ENCODE results near the gene RAB17.

Gene RAB17

DNA sequence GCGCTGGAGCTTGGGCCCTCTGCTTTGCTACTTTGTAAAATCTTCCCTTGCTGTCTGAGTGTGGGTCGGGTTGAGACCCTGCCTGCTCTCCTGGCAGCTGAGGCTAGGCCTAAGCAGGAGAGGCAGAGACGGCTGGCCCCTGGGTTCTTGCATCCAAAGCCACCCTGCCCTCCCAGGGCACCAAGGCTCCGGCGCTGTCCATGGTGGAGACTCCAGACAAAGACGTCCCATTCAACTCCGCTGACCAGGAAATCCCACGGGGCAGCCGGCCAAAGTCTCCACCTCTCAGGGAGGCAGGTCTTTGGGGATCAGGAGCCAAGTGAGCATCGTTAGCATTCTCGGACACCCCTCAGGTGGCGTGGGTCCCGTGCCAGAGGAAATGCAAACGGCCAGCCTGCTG, 26.7 kb downstream of the RAB17 start:
- no peak overlapping the region for H3K4me3 ChIP-seq (ENCODE audit: low read depth, low read length)
- TF ChIP-seq, protein P1, sequence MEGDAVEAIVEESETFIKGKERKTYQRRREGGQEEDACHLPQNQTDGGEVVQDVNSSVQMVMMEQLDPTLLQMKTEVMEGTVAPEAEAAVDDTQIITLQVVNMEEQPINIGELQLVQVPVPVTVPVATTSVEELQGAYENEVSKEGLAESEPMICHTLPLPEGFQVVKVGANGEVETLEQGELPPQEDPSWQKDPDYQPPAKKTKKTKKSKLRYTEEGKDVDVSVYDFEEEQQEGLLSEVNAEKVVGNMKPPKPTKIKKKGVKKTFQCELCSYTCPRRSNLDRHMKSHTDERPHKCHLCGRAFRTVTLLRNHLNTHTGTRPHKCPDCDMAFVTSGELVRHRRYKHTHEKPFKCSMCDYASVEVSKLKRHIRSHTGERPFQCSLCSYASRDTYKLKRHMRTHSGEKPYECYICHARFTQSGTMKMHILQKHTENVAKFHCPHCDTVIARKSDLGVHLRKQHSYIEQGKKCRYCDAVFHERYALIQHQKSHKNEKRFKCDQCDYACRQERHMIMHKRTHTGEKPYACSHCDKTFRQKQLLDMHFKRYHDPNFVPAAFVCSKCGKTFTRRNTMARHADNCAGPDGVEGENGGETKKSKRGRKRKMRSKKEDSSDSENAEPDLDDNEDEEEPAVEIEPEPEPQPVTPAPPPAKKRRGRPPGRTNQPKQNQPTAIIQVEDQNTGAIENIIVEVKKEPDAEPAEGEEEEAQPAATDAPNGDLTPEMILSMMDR (IDR thresholded peaks at IDR 0.05; ENCODE audit: insufficient read depth, low read length, missing control alignments): no peak
- POLR2A ChIA-PET: no interaction called here
- no peak for DNase-seq (ENCODE audit: low read depth, low spot score)
- CTCF ChIA-PET: interaction anchor here (1.0 to 4.0 kb wide), 4 partner anchors 9 to 182 kb away, joined by 3 to 45 read pairs (median 8); no protein-coding TSS in a partner anchor

DNA sequence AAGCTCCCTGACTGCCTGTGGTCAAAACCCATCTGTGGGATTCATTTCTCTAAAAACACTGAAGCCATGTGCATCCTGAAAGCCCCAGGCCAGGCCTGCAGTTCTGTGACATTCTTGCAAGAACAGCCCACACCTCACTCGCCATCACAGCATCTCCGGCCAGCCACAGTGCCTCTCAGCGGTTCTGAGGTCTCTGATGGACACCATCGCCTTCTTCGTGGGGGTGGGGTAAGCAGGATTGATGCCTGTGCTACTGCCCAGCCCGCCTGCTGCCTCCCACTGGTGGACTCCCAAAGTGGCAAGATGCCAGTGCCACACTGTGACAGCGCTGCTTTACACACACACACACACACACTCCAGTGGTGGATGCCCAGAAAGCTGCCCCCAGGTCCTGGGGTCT, 29.3 kb downstream of the RAB17 start:
- DNase-seq (ENCODE audit: low read depth, low spot score): no peak
- ChIA-PET CTCF (interaction anchor here (1.5 to 4.0 kb wide), 3 partner anchors 10 to 48 kb away, joined by 7 to 45 read pairs (median 9); no protein-coding TSS in a partner anchor), POLR2A (no interaction called here)
- no peak overlapping the region for H3K4me3 ChIP-seq (ENCODE audit: low read depth, low read length)
- TF ChIP-seq, protein P1 (IDR thresholded peaks at IDR 0.05; ENCODE audit: insufficient read depth, low read length, missing control alignments): no peak

DNA sequence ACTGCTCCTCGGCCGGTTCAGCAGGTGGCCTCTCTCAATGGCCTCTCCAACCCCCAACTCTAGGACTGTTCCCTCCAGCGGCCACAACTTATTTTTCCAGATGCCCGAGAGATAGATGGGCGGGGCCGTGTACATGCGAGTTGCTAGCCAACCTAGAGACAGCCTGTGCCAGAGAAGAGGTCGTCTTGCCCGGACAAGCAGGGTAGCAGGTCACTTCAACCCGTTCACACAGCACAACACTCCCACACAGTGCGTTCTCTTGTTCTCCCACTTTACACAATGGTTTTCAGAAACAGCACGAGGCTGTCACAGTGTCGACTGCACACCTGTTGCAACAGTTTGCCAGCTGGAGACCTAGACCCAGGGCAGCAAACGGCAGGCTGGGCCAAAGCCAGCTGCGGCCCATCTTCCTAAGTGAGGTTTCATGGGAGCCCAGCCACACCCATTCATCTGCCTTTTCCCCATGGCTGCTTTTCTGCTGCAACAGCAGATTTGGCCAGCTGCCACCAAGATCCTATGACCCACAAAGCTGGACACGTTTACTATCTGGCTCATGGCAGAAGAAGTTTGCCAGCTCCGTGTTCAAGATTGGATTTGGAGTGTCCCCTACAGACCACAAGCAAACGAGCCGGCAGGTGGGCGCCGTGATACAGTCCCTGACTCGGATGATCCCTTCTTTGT, 31.4 kb downstream of the RAB17 start:
- DNase-seq (ENCODE audit: low read depth, low spot score): no peak
- POLR2A ChIA-PET: no interaction called here
- TF ChIP-seq, protein P1 (IDR thresholded peaks at IDR 0.05; ENCODE audit: insufficient read depth, low read length, missing control alignments): no peak
- no peak overlapping the region for H3K4me3 ChIP-seq (ENCODE audit: low read depth, low read length)
- CTCF ChIA-PET: interaction anchor here (1.0 to 1.7 kb wide), 4 partner anchors 13 to 466 kb away, joined by 3 to 12 read pairs (median 5); no protein-coding TSS in a partner anchor

DNA sequence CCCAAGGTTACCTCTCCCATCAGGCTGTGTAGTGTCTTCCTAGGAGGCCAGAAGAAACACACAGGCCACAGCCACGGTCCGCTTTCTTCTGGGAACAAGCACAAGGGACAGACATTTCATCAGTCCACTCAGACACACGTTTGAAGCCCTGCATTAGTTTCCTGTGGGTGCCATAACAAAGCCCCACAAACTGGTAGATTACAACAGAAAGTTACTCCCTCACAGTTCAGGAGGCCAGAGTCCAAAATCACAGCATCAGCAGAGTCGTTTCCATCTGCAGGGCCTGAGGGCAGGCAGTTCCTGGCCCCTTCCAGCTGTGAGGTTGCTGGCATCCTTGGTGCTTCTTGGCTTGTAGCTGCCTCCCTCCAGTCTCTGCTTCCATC, 32.9 kb downstream of the RAB17 start:
- ChIA-PET POLR2A (no interaction called here), CTCF (interaction anchor here (0.7 to 1.7 kb wide), 4 partner anchors 14 to 87 kb away, joined by 3 to 11 read pairs (median 4); no protein-coding TSS in a partner anchor)
- no peak overlapping the region for H3K4me3 ChIP-seq (ENCODE audit: low read depth, low read length)
- TF ChIP-seq, protein P1 (IDR thresholded peaks at IDR 0.05; ENCODE audit: insufficient read depth, low read length, missing control alignments): no peak
- DNase-seq (ENCODE audit: low read depth, low spot score): no peak

DNA sequence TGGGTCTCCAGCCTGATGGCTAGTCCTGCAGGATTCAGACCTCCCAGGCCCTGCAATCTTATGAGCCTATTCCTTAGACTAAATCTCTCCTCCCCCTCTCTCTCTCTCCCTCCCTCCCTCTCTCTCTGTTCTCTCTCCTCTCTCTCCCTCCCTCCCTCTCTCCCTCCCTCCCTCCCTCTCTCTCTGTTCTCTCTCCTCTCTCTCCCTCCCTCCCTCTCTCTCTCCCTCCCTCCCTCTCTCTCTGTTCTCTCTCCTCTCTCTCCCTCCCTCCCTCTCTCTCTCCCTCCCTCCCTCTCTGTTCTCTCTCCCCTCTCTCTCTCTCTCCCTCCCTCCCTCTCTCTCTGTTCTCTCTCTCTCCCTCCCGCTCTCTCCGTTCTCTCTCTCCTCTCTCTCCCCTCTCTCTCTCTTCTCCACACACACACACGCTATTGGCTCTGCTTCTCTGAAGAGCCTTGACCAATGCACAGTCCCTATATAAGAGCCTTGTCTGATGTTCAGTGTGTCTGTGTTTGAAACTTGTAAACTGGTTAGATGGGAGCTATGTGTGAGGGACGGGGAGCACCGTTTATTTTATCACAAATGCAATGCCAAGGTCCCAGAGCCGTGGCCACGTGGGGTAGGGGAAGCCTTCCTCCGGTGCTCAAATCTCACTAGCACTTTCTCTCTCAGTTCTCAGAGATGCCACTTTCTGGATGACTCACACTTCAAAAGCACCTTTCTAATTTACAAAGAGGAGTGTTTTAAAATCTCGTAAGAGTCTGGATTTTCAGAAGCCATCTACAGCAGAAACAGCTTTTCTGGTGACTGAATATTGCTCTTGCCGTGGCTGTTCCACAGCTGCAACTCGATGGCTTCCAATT, 33.5 kb downstream of the RAB17 start:
- CTCF ChIA-PET: interaction anchor here (0.7 to 3.2 kb wide), 4 partner anchors 15 to 45 kb away, joined by 3 to 20 read pairs (median 8); no protein-coding TSS in a partner anchor
- TF ChIP-seq, protein P1 (IDR thresholded peaks at IDR 0.05; ENCODE audit: insufficient read depth, low read length, missing control alignments): no peak
- no peak for DNase-seq (ENCODE audit: low read depth, low spot score)
- POLR2A ChIA-PET: no interaction called here
- no peak overlapping the region for H3K4me3 ChIP-seq (ENCODE audit: low read depth, low read length)

DNA sequence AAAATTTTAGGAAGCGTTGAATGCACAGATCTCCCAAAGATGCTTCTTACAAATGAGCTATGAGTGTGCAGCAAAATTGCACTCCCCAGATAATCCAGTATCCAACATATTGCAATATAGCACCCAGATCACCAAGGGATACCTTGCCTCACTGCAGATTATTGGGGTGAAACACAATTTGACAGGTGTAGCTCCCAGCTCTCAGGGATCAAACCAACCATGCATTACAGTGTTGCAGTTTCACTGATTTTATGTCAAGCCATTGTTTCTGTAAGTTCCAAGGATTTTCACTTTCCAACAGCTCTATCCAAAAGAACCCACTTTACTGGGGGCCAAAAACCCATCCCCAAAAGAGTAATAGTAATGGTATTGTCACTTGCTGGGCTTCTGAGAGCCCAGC, 35.0 kb downstream of the RAB17 start:
- no peak overlapping the region for H3K4me3 ChIP-seq (ENCODE audit: low read depth, low read length)
- TF ChIP-seq, protein P1 (IDR thresholded peaks at IDR 0.05; ENCODE audit: insufficient read depth, low read length, missing control alignments): no peak
- DNase-seq (ENCODE audit: low read depth, low spot score): no peak
- ChIA-PET POLR2A (no interaction called here), CTCF (interaction anchor here (1.1 to 4.9 kb wide), 5 partner anchors 17 to 1363 kb away, joined by 3 to 39 read pairs (median 6); no protein-coding TSS in a partner anchor)

Data from AG04449 (cell line).